Measurements from ENCODE around the gene AGTR1. TPM values are rescaled to one million over a fixed set of nuclear protein-coding genes. Genes with fewer than 3 reads are reported as not detected.
A peak's percentile ranks its signal among the peaks of the same experiment; 100 is the strongest.
"Not testable (repeated sequence)": the region's sequence is repeated elsewhere in the genome, so short reads cannot be mapped to it uniquely, and the experiment has no call there.

Gene AGTR1
- total RNA-seq, 6 experiments from 2014 or later: 0.10 to 0.14 (median 0.12) TPM; not detected in 3

DNA sequence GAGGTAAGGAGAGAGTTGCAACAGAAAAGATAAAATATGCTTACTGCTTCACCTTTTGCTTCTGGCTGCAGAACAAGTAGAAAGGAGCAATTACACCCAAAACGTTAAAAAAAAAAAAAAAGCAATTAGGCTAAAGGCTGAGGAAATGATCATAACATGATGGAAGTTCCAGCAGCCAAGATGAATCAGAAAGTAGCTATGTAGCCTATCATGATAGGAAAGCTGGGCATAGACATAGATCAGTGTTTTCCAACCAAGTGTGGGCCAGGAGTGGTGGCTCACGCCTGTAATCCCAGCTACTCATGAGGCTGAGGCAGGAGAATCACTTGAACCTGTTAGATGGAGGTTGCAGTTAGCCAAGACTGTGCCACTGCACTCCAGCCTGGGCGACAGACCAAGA, 52.6 kb downstream of the AGTR1 start:
- no peaks in the 10 kb centered on the region for H3K4me1 Mint-ChIP-seq (ENCODE audit: low read depth)
- no peak for DNase-seq
- H3K27me3 Mint-ChIP-seq (ENCODE audit: insufficient read depth): peaks cover 17% of the 10 kb centered on the region
- no peak overlapping the region for H3K27ac Mint-ChIP-seq
- no peak overlapping the region for H3K4me3 Mint-ChIP-seq
- H3K9me3 Mint-ChIP-seq: no peaks in the 10 kb centered on the region
- TF ChIP-seq CTCF (IDR thresholded peaks at IDR 0.05): no peak
- H3K36me3 Mint-ChIP-seq (ENCODE audit: low read depth): no peaks in the 10 kb centered on the region

DNA sequence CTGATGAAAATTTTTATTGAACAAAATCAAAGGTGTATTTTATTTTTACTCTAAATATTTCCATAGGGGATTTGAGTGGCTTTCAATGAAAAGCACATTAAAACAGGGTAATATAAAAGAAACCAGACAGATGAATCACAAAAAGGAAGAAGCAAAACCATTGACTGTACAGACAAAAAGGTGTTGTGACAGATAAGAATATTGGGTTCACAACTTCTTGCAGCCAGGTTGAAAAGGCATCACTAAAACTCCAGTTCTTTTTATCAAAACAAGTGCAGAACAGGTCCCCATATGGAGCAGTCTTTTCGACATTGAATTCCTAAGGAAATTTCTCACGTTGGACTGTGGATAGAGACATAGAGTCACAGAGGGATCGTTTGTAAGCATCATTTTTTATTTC, 53.8 kb downstream of the AGTR1 start:
- Mint-ChIP-seq H3K27me3 (ENCODE audit: insufficient read depth) (peaks cover 17% of the 10 kb centered on the region), H3K36me3 (ENCODE audit: low read depth) (no peaks in the 10 kb centered on the region), H3K27ac (no peak overlapping the region), H3K4me1 (ENCODE audit: low read depth) (no peaks in the 10 kb centered on the region), H3K9me3 (no peaks in the 10 kb centered on the region), H3K4me3 (no peak overlapping the region)
- no peak for DNase-seq
- no peak for TF ChIP-seq CTCF (IDR thresholded peaks at IDR 0.05)

DNA sequence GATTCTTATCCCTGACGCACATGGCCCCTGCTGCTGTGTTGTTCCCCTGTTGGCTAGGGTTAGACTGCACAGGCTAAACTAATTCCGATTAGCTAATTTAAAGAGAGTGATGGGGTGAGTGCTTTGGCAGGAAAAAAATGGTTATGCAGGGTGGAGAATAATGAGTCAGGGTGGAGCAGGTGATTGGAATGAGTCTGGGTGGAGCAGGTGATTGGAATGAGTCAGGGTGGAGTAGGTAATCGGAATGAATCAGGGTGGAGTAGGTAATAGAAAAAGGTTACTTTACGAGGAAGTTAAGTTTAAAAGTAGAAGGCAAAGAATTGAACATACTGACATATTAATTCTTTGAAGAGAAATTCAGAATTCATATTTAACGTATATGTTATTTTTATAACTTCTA, 55.7 kb downstream of the AGTR1 start:
- H3K9me3 Mint-ChIP-seq; H3K36me3 Mint-ChIP-seq (ENCODE audit: low read depth); H3K27ac Mint-ChIP-seq; H3K4me3 Mint-ChIP-seq; DNase-seq; H3K4me1 Mint-ChIP-seq (ENCODE audit: low read depth): not testable (repeated sequence)
- peaks cover 17% of the 10 kb centered on the region for H3K27me3 Mint-ChIP-seq (ENCODE audit: insufficient read depth)

- Mint-ChIP-seq H3K27me3 (ENCODE audit: insufficient read depth) (peaks cover 17% of the 10 kb centered on the region), H3K4me3 (no peak overlapping the region), H3K36me3 (ENCODE audit: low read depth) (no peaks in the 10 kb centered on the region), H3K9me3 (no peaks in the 10 kb centered on the region), H3K27ac (no peak overlapping the region), H3K4me1 (ENCODE audit: low read depth) (no peaks in the 10 kb centered on the region)
- DNase-seq: no peak
- no peak for TF ChIP-seq CTCF (IDR thresholded peaks at IDR 0.05)
These were observed 57.9 kb downstream of the AGTR1 start for GRCh38 chr3:148755570-148755969.

DNA sequence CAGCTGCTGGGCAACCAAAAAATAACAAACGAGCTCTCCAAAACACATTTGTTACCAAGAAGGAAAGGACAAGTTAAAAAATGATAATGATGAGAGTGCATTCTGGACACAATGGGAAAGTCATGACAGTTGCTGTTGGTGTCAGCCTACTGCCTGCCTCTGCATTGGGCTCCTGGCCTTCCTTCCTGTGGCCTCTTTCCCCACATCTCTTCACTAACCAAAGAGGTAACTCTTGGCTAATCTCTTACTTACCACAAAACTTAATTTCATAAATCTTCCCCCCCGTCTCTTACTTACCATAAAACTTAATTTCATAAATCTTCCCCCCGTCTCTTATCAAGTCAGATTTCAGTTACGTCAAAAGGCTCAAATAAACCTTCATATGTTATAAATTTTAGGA, 58.6 kb downstream of the AGTR1 start:
- Mint-ChIP-seq H3K27me3 (ENCODE audit: insufficient read depth) (peaks cover 16% of the 10 kb centered on the region), H3K4me3 (no peak overlapping the region), H3K4me1 (ENCODE audit: low read depth) (no peaks in the 10 kb centered on the region), H3K36me3 (ENCODE audit: low read depth) (no peaks in the 10 kb centered on the region), H3K9me3 (no peaks in the 10 kb centered on the region), H3K27ac (no peak overlapping the region)
- no peak for TF ChIP-seq CTCF (IDR thresholded peaks at IDR 0.05)
- DNase-seq: no peak

- Mint-ChIP-seq H3K4me3 (no peak overlapping the region), H3K36me3 (ENCODE audit: low read depth) (no peaks in the 10 kb centered on the region), H3K9me3 (no peaks in the 10 kb centered on the region), H3K27me3 (ENCODE audit: insufficient read depth) (peaks cover 12% of the 10 kb centered on the region), H3K27ac (no peak overlapping the region), H3K4me1 (ENCODE audit: low read depth) (no peaks in the 10 kb centered on the region)
- DNase-seq: peak; percentile 11
- no peak for TF ChIP-seq CTCF (IDR thresholded peaks at IDR 0.05)
These were observed 59.8 kb downstream of the AGTR1 start for GRCh38 chr3:148757238-148758215.
